ENCODE results near the gene COLEC12.

The COLEC12 gene

DNA sequence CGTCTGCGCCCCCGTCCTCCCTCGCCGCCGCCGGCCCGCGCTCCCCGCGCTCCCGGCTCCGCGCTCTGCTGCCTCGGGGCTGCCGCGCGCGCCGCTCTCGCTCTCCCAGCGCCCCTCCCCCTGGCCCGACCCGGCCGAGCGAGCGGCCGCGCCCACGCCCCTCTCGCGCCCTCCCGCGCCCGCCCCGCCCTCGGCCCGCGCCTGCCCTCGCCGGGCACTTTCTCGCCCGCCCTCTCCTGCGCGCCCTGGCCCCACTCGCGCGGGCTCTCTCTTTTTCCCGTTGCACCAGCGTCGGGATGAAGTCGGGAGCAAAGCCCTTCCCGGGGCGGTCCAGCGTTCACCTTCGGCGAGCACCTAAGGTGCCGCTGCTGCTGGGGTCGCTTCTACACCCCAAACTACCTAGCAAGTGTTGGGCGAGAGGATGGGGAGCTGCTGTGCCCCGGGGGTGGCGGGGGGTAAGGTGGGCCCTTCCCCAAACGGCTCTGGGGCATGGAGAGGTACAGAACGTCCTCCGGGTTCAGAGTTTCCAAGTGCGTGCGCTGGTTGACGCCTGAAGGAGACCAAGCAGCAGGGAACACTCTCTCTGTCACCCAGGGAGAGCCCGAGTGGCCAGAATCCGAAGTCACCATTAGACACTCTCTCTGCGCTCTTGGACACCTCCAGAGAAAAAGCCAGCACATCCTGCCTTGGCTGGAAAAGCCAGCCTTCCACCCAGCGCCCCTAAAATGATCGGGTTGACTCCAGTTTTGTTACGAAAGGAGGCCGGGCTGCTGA is at the start of gene COLEC12:
Gene COLEC12 (minus strand): TSS at position 70 of the 774 bp plus-strand sequence. CDS start 187 bp downstream, outside the sequence.
- Histone ChIP-seq H3K4me1 (ENCODE audit: low read length) (peaks cover 18% of the 10 kb centered on the region), H3K9me3 (ENCODE audit: insufficient read depth, low read length) (no peaks in the 10 kb centered on the region), H3K27ac (ENCODE audit: low read length) (no peak within 1 kb of the TSS), H3K9ac (ENCODE audit: low read length) (no peak within 1 kb of the TSS), H4K20me1 (ENCODE audit: insufficient read depth, low read length) (no peaks in the 10 kb centered on the region; the same call in 1 of the 2 replicates), H3K4me3 (ENCODE audit: low read length) (no peak within 1 kb of the TSS), H3K4me2 (ENCODE audit: low read length) (no peak within 1 kb of the TSS), H3K27me3 (ENCODE audit: low read depth, low read length) (peaks cover 41% of the 10 kb centered on the region), H3K36me3 (replicated peaks; ENCODE audit: low read depth, low read length) (no peaks in the 10 kb centered on the region), H2AFZ (ENCODE audit: low read depth, low read length) (no peak within 1 kb of the TSS), H3K79me2 (ENCODE audit: low read length) (no peaks in the 10 kb centered on the region)
- no peak for TF ChIP-seq EZH2phosphoT487 (IDR thresholded peaks at IDR 0.05; ENCODE audit: low read depth)

DNA sequence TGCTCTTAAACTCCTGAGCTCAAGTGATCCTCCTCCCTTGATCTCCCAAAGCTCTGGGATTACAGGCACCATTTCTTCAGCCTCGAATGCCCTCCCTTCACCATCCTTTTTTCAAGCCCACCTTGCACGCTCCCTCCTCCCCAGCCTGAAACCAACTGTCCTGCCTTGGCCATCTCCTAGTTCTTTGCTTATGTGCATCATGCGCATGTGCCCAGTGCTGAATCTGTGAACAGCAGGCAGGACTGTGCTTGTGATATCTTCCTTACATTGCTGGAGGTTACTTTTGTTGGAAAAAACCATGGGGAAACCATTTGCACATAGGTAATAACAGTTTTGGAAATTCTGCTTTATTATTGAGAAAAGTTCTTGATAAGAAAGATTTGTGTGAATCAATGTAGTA is 49.5 kb upstream of the COLEC12 start:
- no peaks in the 10 kb centered on the region for H4K20me1 ChIP-seq (ENCODE audit: insufficient read depth, low read length)
- H3K27me3 ChIP-seq (ENCODE audit: low read depth, low read length), result peaks cover 5% of the 10 kb centered on the region; the same call in 1 of the 2 replicates
- H3K36me3 ChIP-seq (replicated peaks; ENCODE audit: low read depth, low read length), result no peaks in the 10 kb centered on the region
- no peaks in the 10 kb centered on the region for H3K9me3 ChIP-seq (ENCODE audit: insufficient read depth, low read length)
- H3K27ac ChIP-seq (ENCODE audit: low read length), result no peak overlapping the region
- no peak overlapping the region for H3K4me3 ChIP-seq (ENCODE audit: low read length)
- H3K4me2 ChIP-seq (ENCODE audit: low read length), result no peak overlapping the region
- H3K4me1 ChIP-seq (ENCODE audit: low read length), result peaks cover 19% of the 10 kb centered on the region
- no peaks in the 10 kb centered on the region for H3K79me2 ChIP-seq (ENCODE audit: low read length)
- TF ChIP-seq, protein P1, sequence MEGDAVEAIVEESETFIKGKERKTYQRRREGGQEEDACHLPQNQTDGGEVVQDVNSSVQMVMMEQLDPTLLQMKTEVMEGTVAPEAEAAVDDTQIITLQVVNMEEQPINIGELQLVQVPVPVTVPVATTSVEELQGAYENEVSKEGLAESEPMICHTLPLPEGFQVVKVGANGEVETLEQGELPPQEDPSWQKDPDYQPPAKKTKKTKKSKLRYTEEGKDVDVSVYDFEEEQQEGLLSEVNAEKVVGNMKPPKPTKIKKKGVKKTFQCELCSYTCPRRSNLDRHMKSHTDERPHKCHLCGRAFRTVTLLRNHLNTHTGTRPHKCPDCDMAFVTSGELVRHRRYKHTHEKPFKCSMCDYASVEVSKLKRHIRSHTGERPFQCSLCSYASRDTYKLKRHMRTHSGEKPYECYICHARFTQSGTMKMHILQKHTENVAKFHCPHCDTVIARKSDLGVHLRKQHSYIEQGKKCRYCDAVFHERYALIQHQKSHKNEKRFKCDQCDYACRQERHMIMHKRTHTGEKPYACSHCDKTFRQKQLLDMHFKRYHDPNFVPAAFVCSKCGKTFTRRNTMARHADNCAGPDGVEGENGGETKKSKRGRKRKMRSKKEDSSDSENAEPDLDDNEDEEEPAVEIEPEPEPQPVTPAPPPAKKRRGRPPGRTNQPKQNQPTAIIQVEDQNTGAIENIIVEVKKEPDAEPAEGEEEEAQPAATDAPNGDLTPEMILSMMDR (IDR thresholded peaks at IDR 0.05; ENCODE audit: low read depth, low read length), result no peak
- no peak for TF ChIP-seq EZH2phosphoT487 (IDR thresholded peaks at IDR 0.05; ENCODE audit: low read depth)
- H2AFZ ChIP-seq (ENCODE audit: low read depth, low read length), result no peak overlapping the region
- no peak overlapping the region for H3K9ac ChIP-seq (ENCODE audit: low read length)

DNA sequence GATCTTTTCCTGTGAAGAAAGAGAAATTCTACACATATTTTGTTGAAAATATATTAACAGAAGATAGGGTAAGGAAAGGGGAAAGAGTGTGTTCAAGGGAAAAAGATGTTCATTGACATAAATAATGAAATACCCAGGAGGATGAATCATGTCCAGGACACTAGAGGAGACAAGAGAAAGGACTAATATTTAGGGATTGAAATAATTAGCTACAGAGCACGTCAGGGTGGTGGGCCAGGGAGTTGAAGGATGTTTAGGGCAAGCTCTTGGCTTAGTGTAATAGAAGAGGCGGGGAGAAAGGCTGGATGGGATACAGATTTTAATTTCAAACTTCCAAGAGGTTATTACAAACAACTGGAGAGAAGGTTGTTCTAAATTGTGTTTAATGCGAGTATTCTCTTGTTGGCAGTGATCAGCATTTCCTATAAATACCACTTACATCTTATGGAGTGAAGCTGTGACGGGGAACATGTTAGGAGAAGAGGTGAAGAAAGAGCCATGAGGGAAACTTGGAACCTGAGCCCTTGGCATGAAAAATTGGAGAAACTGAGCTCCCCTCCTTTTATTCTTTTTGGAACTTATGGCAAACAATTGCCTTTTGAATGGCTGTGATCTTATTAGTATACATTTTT is 43.1 kb upstream of the COLEC12 start:
- Histone ChIP-seq H3K4me3 (ENCODE audit: low read length) (no peak overlapping the region), H3K4me1 (ENCODE audit: low read length) (no peaks in the 10 kb centered on the region)
- no peak for TF ChIP-seq EZH2phosphoT487 (IDR thresholded peaks at IDR 0.05; ENCODE audit: low read depth)

DNA sequence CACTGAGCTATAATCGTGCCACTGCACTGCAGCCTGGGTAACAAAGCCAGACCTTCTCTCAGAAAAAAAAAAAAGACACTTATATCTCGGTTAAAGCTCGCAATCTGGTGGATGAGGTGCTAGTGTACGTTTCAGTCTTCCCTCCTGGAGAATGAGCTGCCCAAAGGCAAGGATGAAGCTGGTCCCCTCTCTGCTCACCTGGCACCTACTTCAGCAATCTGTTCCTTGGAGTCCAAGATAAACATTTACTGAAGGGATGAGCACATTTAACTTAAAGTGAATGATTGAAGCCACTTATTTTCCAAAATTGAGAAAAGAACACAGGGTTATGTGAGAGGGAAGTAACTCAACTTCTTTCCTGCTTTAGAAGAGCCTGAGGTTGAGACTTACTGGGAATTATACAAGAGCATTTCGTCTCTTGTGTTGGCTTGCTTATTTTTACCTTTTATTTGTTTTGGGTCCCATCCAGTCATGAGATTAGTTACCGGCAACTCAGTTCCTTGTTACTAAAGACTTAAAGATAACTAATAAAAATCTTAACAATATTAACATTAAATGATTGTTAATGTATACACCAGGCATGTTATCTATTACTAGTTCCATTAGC is 33.6 kb upstream of the COLEC12 start:
- H3K79me2 ChIP-seq (ENCODE audit: low read length), result no peaks in the 10 kb centered on the region
- no peaks in the 10 kb centered on the region for H3K9me3 ChIP-seq (ENCODE audit: insufficient read depth, low read length)
- H3K4me2 ChIP-seq (ENCODE audit: low read length), result no peak overlapping the region
- no peak overlapping the region for H3K4me3 ChIP-seq (ENCODE audit: low read length)
- no peak for TF ChIP-seq EZH2phosphoT487 (IDR thresholded peaks at IDR 0.05; ENCODE audit: low read depth)
- TF ChIP-seq, protein P1 (IDR thresholded peaks at IDR 0.05; ENCODE audit: low read depth, low read length), result no peak
- no peaks in the 10 kb centered on the region for H3K36me3 ChIP-seq (replicated peaks; ENCODE audit: low read depth, low read length)
- H3K27me3 ChIP-seq (ENCODE audit: low read depth, low read length), result no peaks in the 10 kb centered on the region
- no peak overlapping the region for H2AFZ ChIP-seq (ENCODE audit: low read depth, low read length)
- no peak overlapping the region for H3K9ac ChIP-seq (ENCODE audit: low read length)
- no peak overlapping the region for H3K27ac ChIP-seq (ENCODE audit: low read length)
- no peaks in the 10 kb centered on the region for H3K4me1 ChIP-seq (ENCODE audit: low read length)
- no peaks in the 10 kb centered on the region for H4K20me1 ChIP-seq (ENCODE audit: insufficient read depth, low read length)

More for the DNA sequence above, 43.1 kb upstream of the COLEC12 start:
- Histone ChIP-seq H3K79me2 (ENCODE audit: low read length) (no peaks in the 10 kb centered on the region), H4K20me1 (ENCODE audit: insufficient read depth, low read length) (no peaks in the 10 kb centered on the region), H3K27me3 (ENCODE audit: low read depth, low read length) (peaks cover 24% of the 10 kb centered on the region), H3K9me3 (ENCODE audit: insufficient read depth, low read length) (no peaks in the 10 kb centered on the region), H3K27ac (ENCODE audit: low read length) (no peak overlapping the region), H3K36me3 (replicated peaks; ENCODE audit: low read depth, low read length) (no peaks in the 10 kb centered on the region), H3K9ac (ENCODE audit: low read length) (no peak overlapping the region), H3K4me2 (ENCODE audit: low read length) (no peak overlapping the region), H2AFZ (ENCODE audit: low read depth, low read length) (no peak overlapping the region)

Measured in OCI-LY3 (cell line).